Brain pericyte (primary cell): ENCODE measurements around the gene EEFSEC.

Source experiments
- DNase-seq: peaks from one replicate; pipeline ENCODE4 v3.0.0-alpha.2; 2012; ENCODE audit warnings: low read depth, low spot score

EEFSEC gene

DNA sequence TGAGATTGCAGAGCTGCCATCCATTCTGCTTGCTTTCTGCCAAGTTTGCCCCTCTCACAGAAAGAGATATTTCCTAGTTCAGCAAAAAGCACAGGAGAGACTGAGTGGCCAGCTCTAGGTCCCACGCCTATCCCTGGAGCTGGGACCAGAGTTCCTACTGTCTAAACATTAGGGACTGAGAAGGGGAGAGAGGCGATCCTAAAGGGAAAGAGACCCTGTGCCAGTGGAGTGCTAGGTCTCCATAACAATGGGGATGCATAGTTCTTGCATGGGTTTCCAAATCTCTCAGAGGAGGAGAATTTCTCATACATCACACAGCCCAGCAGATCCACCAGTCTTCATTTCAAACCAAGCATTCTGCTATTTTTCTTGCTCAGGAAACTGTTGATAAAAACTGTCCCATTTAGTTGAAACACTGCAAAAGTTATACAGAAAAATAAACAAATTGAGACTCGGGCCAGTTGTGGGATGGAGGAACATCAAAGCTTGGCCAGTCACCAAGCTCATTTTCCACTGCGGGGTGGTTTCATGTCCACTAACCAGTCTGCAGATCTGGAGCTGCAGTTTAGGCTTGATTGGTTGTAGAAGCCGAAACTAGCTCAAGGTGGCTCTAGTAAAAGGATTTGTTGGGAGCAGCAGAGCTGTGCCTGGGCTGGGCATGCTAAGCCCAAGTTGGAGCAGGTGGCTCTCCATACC, 62.7 kb downstream of the EEFSEC start:
- no peak for DNase-seq

DNA sequence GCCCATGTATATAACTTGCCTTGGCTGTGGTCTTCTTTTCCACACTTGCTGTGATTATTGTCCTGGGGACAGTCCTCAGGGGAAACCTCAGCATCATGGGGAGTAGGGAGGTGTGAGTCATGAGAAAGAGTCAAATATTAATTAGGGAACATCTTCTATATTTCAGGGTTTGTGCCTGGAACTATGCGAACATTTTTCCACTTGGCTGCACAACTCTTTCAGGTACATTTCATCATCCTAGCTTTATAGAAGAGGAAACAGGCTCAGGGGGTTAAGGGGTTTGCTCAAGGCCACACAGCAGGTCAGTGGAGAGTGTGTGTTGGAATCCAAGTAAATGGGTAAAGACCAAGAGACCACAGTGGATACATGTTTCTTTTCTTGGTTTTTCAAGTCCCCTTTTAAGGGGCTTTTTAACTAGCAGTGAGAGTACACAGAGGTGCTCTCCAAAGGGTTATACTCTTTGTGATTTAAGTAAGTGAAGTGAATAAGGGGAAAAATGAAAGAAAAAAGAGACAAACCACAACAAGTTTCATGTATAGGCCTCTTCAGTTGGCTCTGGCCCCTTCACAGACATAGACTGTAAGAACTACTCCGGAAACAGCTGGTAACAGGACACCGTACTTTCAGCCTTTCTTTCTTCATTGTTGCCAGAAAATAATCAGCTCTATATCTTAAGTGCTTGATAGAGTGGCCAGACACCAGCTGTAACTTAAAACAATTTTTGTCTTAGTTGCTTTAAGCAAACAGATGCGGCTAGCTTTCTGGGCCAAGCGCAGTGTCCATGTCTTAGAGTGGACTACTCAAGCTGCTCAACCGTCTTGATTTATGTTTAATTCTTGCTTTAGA, 64.6 kb downstream of the EEFSEC start:
- no peak for DNase-seq

GRCh38 chr3:128218548-128219257, 65.4 kb downstream of the EEFSEC start:
- DNase-seq, result no peak

- no peak for DNase-seq
Measured at GRCh38 chr3:128221328-128221727, 68.0 kb downstream of the EEFSEC start.

- DNase-seq, result no peak
Measured at GRCh38 chr3:128222796-128223385, 69.6 kb downstream of the EEFSEC start.

DNA sequence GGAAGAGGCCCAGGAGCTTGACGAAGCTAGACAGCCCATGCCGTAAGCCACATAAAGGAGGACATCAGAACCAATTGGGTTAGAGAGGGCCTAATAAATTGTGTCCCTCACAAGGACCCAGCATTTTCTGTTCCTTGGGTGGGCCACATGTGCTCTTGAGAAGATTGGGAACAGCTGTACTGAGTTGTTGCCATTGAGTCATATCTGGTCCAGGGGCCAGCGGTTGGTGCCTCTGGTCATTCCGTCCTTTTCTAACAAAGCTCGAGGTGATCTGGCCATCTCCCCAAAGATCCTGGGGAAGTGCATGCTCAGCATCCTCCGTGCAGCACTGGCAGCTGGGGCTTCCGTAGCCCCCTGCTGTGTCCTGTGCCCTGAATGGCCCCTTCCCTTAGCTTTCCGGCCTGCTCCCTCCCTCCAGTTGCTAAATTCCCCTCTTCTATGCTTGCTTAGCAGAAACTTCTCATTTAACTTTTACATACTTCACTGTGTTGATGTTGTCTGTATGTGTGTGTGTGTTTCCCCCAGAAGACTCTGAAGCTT, 73.0 kb downstream of the EEFSEC start:
- DNase-seq, result no peak

- no peak for DNase-seq
Measured at GRCh38 chr3:128226795-128227395, 73.6 kb downstream of the EEFSEC start.

DNA sequence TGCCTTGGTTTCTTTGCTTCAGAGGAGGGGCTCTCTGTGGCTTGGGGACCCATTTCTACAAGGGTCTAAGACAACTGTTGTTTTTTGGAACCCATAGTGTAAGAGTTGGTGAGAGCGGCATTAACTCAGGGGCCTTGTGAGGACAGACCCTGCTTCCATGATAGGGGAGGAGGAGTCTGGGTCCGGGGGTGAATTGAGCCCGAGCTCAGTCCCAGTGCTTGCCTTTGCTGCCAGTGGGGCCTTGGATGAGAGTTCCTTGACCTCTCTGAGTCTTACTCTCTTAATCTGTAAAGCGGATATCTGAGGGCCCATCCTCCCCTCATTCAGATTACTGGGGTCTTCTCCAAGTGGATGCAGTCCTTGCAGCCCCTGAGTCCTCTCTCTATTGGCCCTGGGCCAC, 74.2 kb downstream of the EEFSEC start:
- no peak for DNase-seq

DNA sequence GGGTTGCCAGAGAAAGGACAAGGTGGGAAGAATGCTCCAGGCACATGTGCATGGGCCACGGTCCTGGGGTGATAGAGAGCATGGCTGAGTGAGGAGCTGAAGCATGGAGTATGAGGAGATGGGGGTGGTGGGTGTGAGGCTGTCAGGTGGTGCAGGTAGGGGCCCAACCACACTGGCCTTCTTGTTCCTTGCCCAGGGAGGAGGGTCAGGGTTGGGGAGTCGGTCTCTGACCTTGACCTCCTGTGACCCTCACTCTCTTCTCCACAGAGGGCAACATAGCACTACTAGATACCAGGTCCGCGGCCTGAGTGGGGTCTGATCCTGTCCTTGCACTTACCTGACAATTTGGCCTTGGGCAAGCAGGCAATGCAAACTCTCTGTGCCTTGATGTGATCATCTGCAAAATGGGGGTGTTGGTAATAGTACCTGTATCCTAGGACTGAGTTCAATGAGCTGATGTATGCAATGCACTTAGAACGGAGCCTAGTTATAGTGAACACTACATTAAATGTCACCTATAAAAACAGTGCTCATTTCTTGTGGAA, 75.2 kb downstream of the EEFSEC start:
- no peak for DNase-seq

- DNase-seq, result no peak
Measured at GRCh38 chr3:128229106-128229857, 76.0 kb downstream of the EEFSEC start.

DNA sequence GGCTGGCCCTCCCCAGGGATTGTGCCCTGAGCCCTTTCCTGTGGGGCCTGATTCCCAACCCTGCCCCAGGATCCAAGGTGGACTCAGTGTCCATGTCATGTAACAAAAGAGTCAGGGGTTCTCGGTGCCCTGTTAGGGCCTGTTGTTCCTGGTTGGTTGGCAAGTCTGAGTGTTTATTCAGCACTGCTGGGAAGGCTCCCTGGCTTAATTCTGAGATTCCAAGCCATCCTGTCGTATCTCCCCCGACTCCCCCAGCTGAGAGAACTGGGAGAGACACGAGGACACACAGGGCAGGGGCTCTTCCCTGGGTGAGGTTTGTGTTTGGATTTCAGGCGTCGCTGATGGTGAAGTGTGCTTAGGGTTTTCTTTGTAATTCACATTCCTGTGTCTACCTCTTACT, 78.3 kb downstream of the EEFSEC start:
- DNase-seq, result no peak

GRCh38 chr3:128232376-128233178, 79.3 kb downstream of the EEFSEC start:
- DNase-seq, result no peak

DNA sequence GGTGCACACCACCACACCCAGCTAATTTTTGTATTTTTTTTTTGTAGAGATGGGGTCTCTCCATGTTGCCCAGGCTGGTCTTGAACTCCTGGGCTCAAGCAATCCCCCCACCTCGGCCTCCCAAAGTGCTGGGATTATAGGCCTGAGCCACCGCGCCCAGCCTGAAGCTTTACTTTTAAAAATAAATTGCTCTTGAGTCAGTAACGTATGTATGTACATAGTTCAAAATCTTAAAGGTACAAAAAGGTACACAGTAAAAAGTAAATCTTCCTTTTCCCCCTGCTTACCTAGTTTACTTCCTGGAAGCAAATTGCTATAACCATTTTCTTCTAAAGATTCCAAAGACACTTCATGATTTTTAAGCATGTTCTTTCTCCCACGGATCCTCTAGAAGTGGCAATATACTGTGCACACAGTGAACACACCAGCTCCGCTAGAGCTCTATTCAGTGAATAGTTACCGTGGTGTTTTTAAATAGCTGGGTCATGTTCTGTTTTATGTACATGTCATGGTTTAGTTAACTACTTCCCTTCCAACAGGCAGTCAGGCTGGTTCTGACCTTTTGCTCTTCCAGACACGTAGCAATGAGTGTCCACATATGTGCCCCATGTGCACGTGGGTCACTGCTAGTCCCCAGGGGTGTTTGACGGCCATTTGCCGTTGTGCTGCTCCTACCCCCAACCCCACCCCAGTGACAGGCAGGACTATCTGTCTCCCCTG, 82.1 kb downstream of the EEFSEC start:
- DNase-seq, result no peak

DNA sequence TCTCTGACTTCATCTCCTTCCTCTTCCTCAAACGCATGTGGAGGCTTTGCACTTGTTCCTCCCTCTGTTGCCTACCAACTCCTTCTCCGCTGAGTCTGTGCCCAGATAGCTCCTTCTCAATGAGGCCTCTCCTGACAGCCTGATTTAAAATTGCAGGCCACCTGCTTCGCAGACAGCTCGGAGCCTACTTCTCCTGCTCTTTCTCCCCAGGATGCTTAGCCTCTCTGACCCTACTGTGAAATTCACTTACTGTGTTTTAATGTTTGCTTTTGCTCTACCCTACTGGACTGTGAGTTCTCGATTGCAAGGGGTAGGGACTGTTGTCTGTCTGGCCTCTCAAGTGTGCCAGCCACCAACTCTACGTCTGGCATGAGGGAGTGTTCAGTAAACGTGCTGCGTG, 83.4 kb downstream of the EEFSEC start:
- no peak for DNase-seq

DNA sequence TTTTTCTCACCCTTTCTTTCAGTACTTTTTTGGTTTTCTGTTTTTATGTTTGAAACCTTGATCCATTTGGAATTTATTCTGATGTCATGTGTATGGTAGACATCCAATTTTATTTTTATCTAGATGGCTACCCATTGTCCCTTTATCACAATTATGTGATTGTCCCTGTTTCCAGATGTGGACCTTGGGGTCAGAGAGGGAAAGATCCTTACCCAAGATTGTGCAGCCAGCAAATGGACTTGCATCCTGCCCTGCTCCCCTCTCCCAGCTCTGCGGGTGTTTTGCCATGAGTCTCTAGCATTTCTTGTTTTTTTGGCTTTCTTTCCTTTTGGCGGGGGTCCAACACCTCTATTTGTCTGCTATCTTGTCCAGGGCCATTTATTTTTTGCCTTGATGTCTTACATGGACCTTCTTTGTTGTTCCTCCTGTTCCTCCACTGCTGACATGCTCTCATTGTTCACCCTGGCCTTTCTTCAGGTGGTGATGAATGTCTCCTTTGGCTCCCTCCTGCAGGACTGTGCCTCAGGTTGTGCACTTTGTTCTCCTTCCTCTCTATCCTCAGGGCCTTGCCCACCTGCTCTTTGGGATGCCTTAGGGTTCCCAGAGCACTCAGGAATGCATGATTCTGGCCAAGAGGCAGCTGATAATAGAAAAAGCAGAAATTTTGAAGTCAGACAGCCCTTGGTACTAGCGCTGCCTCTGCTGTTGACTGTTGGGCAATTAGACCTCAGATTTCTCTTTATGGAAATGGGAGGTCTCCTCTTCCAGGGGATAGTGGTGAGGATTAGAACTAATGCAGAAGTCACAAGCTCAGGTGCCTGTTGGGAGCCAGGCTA, 84.3 kb downstream of the EEFSEC start:
- no peak for DNase-seq

DNA sequence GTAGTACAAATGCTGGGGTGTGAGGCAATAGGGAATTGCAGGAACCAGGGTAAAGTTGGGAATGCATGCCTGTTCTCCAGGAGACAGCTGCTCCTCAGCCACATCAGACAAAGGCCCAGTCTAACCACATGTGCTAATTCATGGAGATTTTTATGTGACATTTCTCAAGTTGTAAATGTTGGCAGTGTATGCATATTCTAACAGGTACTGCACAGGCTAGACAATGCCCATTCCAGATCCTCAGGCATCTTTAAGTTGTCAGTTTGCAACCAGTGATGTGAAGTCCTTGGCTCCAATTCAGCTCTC, 84.9 kb downstream of the EEFSEC start:
- DNase-seq, result no peak

DNA sequence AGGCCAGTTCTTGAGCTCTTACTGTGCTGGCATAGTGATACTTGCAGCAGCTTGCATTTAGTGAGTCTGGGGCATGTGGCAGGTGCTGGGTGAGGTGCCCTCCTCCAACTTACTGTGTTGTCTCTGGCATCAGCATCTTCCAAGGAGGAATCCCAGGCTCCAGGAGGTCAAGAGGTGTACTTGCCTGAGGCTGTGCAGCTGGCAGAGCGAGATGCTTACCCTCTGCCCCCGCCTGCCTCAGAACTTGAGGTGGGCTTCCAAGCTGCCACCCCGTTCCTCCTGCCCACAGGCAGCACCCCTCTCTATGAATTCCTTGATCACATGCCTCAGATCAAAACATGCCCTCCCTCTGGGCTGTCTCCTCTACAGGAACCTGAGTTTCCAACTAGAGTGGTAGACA, 86.0 kb downstream of the EEFSEC start:
- no peak for DNase-seq

- no peak for DNase-seq
Measured at GRCh38 chr3:128240232-128240631, 87.0 kb downstream of the EEFSEC start.
